K562 (cell line): ENCODE measurements around the gene NPFFR1. TPM values are rescaled to one million over a fixed set of nuclear protein-coding genes. Genes with fewer than 3 reads are reported as not detected.

Source experiments
- ATF1 ChIP-seq, 2 experiments: fragments of 450-650 bp in 1 of 2; IDR thresholded peaks; 2 replicates each; pipeline ENCODE4 v1.6.1; 2016; ENCODE audit warnings: missing compliant biosample characterization in 1 of 2, missing genetic modification characterization in 1 of 2
- BHLHE40 ChIP-seq: IDR thresholded peaks from 2 replicates; pipeline ENCODE4 v1.6.1; 2011; ENCODE audit warnings: low read length, improper control_type of control experiment
- CLOCK ChIP-seq: fragments of 250-450 bp; sonication (Bioruptor Pico); IDR thresholded peaks from 2 replicates; pipeline ENCODE4 v1.4.0; 2020; ENCODE audit warnings: mild to moderate bottlenecking, moderate library complexity, borderline replicate concordance
- ESRRA ChIP-seq: fragments of 450-650 bp; IDR thresholded peaks from 2 replicates; pipeline ENCODE4 v1.6.1; 2014; ENCODE audit warnings: low read depth, mild to moderate bottlenecking, moderate library complexity, borderline replicate concordance
- GABPB2 ChIP-seq: fragments of 250-450 bp; sonication (Bioruptor Pico); conservative IDR thresholded peaks from 2 replicates; pipeline ENCODE4 v1.5.1; 2021; ENCODE audit warnings: mild to moderate bottlenecking
- HOMEZ ChIP-seq: fragments of 250-450 bp; sonication (Bioruptor Pico); IDR thresholded peaks from 2 replicates; pipeline ENCODE4 v1.4.0; 2020; ENCODE audit warnings: mild to moderate bottlenecking, moderate library complexity
- KDM5B ChIP-seq: fragments of 200-600 bp; sonication (generic); IDR thresholded peaks from 2 replicates; pipeline ENCODE4 v1.6.1; 2012; ENCODE audit warnings: low read depth, mild to moderate bottlenecking, moderate library complexity, low read length, control low read depth, inconsistent platforms; ENCODE audit not compliant: insufficient replicate concordance
- MAZ ChIP-seq, 2 experiments: fragments of 450-650 bp in 1 of 2; sonication (generic) in 1 of 2; formaldehyde crosslinking; IDR thresholded peaks in 1 of 2; conservative IDR thresholded peaks in 1 of 2; 2 replicates each; pipeline versions ENCODE4 v1.4.0 to v1.5.0; 2020; ENCODE audit warnings: mild to moderate bottlenecking in 1 of 2, missing genetic modification reagents in 1 of 2
- MCM5 ChIP-seq: fragments of 450-650 bp; IDR thresholded peaks from 2 replicates; pipeline ENCODE4 v1.6.1; 2016; ENCODE audit warnings: low read depth
- MIER1 ChIP-seq: fragments of 450-650 bp; IDR thresholded peaks from 2 replicates; pipeline ENCODE4 v1.6.1; 2016; ENCODE audit warnings: antibody characterized with exemption, mild to moderate bottlenecking, low read depth
- PHF8 ChIP-seq: fragments of 200-600 bp; sonication (generic); IDR thresholded peaks from 2 replicates; pipeline ENCODE4 v1.6.1; 2012; ENCODE audit warnings: mixed run types, mild to moderate bottlenecking, inconsistent platforms, low read length, moderate library complexity, borderline replicate concordance
- TRIM24 ChIP-seq, 2 experiments: fragments of 450-650 bp; IDR thresholded peaks; 2 replicates each; pipeline ENCODE4 v1.6.1; 2016
- TRIM28 ChIP-seq: fragments of 450-650 bp; IDR thresholded peaks from 2 replicates; pipeline ENCODE4 v1.6.1; 2017
- ZBTB43 ChIP-seq: sonication (generic); formaldehyde crosslinking; IDR thresholded peaks from 2 replicates; pipeline ENCODE4 v1.8.0; 2023; ENCODE audit warnings: mild to moderate bottlenecking, missing genetic modification reagents
- polyA plus RNA-seq, 8 experiments: library from polyadenylated mRNA; depleted of rRNA in 4 of 8; stranded (reverse) in 5 of 8; unstranded in 3 of 8; fragments of >200 nt; fragmentation: Nextera tagmentation in 2 of 8; fragmentation: Illumina TruSeq in 1 of 8; extraction: Ambion mirVana in 2 of 8; extraction: Trizol in 1 of 8; gene quantifications; 2 replicates each; pipeline versions ENCODE4 v1.2.1 to v1.2.3, GENCODE V29; 2011 to 2014; ENCODE audit warnings: inconsistent platforms in 1 of 8, missing spikeins in 1 of 8
- total RNA-seq, 7 experiments: library from RNA; depleted of rRNA in 6 of 7; stranded (reverse); fragments of >200 nt in 6 of 7; fragmentation: Illumina TruSeq in 2 of 7; extraction: Trizol in 2 of 7; gene quantifications; 2 replicates each; pipeline versions ENCODE4 v1.2.1 to v1.2.3, GENCODE V29; 2011 to 2021; ENCODE audit warnings: low replicate concordance in 1 of 7
- TF ChIP-seq, protein P1 (sequence below): fragments of 450-650 bp; IDR thresholded peaks from 2 replicates; pipeline ENCODE4 v1.6.1; 2014; ENCODE audit warnings: low read depth, mild to moderate bottlenecking, moderate library complexity, borderline replicate concordance
- TF ChIP-seq, protein P2 (sequence below), 2 experiments: IDR thresholded peaks; 2 replicates each; pipeline ENCODE4 v1.6.1; 2012; ENCODE audit warnings: improper control_type of control experiment in 2 of 2, low read depth in 2 of 2, low read length in 2 of 2, borderline replicate concordance in 1 of 2

NPFFR1 gene
- total and polyA plus RNA-seq, 9 of the 15 experiments (the other 6 are each of a cell fraction or from before 2014, with no cell fraction given), result under 0.01 TPM; not detected in 8

DNA sequence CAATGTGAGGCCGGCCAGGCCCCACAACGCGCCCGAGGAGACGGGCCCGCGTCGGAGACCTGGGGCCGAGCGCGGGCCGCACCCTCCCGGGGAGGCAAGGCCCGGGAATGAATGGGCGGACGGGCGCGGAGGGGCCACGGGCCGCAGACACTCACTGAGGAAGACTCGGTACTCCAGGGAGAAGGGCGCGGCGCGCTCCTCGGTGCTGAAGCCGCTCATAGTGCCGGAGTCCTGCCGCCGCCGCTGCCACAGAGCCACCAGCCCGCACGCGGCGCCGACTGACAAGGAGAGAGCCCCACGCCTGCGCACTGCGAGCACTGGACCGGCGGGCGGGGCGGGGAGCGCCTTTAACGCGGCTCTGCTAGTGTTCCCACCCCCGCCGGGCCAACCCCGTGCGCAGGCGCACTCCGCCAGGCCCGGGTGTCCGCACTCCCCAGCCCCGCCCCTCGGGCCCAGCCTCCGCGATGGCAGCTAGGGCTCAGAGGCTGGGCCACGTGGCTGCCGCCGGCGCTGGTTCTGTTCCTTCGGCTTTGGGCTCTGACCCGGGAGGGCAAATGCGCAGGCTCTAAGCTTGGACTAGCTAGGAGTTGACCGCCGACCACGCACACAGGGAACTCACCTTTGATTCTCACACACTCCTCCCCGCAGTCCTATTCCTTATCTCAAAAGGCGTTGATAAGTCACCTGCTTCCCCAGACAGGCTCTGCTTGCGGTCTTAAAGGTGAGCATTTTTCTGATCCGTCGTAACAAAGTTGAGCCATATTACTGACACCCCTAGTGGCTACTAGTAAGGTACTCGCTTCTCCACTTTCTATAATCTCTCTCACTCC, 50.5 kb downstream of the NPFFR1 start, which contains the start of gene PPA1 (continued):
- TF ChIP-seq HOMEZ (CRISPR knock-in tag) (peak; percentile 81; the same call in 1 of the 2 replicates), TRIM28 (0 out of 2 replicates have a peak, but pooled peaks have one; percentile 31), ZBTB43 (CRISPR knock-in tag) (peak; percentile 79; the same call in 1 of the 2 replicates), GABPB2 (CRISPR knock-in tag) (peak; percentile 36; the same call in 1 of the 2 replicates), CLOCK (peak; percentile 42; the same call in 1 of the 2 replicates), KDM5B (peak; percentile 95), PHF8 (peak; percentile 90; the same call in 1 of the 2 replicates), MAZ (CRISPR knock-in tag; conservative IDR thresholded peaks at IDR 0.05 in 1 of 2, IDR thresholded peaks at IDR 0.05 in 1 of 2) (peak; percentile 98 to 100), MCM5 (no peak), TRIM24 (IDR thresholded peaks at IDR 0.05) (peak in 1 of 2 experiments; percentile 41; a peak in 1 of 4 replicates), ATF1 (CRISPR knock-in tag; IDR thresholded peaks at IDR 0.05) (no peak), ATF1 (tag; IDR thresholded peaks at IDR 0.05) (peak; percentile 50; the same call in 1 of the 2 replicates), MIER1 (0 out of 2 replicates have a peak, but pooled peaks have one; percentile 25), ESRRA (peak; percentile 52; the same call in 1 of the 2 replicates), BHLHE40 (peak; percentile 63)
- TF ChIP-seq, protein P1, sequence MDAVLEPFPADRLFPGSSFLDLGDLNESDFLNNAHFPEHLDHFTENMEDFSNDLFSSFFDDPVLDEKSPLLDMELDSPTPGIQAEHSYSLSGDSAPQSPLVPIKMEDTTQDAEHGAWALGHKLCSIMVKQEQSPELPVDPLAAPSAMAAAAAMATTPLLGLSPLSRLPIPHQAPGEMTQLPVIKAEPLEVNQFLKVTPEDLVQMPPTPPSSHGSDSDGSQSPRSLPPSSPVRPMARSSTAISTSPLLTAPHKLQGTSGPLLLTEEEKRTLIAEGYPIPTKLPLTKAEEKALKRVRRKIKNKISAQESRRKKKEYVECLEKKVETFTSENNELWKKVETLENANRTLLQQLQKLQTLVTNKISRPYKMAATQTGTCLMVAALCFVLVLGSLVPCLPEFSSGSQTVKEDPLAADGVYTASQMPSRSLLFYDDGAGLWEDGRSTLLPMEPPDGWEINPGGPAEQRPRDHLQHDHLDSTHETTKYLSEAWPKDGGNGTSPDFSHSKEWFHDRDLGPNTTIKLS, result peak; percentile 94
- TF ChIP-seq, protein P2, sequence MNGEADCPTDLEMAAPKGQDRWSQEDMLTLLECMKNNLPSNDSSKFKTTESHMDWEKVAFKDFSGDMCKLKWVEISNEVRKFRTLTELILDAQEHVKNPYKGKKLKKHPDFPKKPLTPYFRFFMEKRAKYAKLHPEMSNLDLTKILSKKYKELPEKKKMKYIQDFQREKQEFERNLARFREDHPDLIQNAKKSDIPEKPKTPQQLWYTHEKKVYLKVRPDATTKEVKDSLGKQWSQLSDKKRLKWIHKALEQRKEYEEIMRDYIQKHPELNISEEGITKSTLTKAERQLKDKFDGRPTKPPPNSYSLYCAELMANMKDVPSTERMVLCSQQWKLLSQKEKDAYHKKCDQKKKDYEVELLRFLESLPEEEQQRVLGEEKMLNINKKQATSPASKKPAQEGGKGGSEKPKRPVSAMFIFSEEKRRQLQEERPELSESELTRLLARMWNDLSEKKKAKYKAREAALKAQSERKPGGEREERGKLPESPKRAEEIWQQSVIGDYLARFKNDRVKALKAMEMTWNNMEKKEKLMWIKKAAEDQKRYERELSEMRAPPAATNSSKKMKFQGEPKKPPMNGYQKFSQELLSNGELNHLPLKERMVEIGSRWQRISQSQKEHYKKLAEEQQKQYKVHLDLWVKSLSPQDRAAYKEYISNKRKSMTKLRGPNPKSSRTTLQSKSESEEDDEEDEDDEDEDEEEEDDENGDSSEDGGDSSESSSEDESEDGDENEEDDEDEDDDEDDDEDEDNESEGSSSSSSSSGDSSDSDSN (IDR thresholded peaks at IDR 0.05; ENCODE audit: borderline replicate concordance in 1 of 2, low read depth in 2 of 2, low read length in 2 of 2), result peak; percentile 57 to 71; a peak in 2 of 4 replicates
